IPS-18c (cell line): ENCODE measurements around the gene XPR1.
"Not testable (repeated sequence)": the region's sequence is repeated elsewhere in the genome, so short reads cannot be mapped to it uniquely, and the experiment has no call there.

Experiments
- H3K4me3 ChIP-seq: 2 replicates; pipeline ENCODE4 v1.7.0; 2013; ENCODE audit warnings: low read depth, mild to moderate bottlenecking, low read length, moderate library complexity; ENCODE audit not compliant: insufficient read depth
- H3K9me3 ChIP-seq: one replicate; pipeline ENCODE4 v1.6.1; 2013; ENCODE audit warnings: mild to moderate bottlenecking, low read length, moderate library complexity; ENCODE audit not compliant: control insufficient read depth, insufficient read depth

Gene XPR1

GRCh38 chr1:180781718-180782117 is 149.9 kb downstream of the XPR1 start:
- no peaks in the 10 kb centered on the region for H3K9me3 ChIP-seq

GRCh38 chr1:180785291-180785690 is 153.5 kb downstream of the XPR1 start:
- Histone ChIP-seq H3K4me3 (no peak overlapping the region), H3K9me3 (no peaks in the 10 kb centered on the region)

More at GRCh38 chr1:180781718-180782117, 149.9 kb downstream of the XPR1 start:
- H3K4me3 ChIP-seq: no peak overlapping the region

GRCh38 chr1:180785887-180786286 is 154.1 kb downstream of the XPR1 start:
- Histone ChIP-seq H3K4me3 (no peak overlapping the region), H3K9me3 (no peaks in the 10 kb centered on the region)

DNA sequence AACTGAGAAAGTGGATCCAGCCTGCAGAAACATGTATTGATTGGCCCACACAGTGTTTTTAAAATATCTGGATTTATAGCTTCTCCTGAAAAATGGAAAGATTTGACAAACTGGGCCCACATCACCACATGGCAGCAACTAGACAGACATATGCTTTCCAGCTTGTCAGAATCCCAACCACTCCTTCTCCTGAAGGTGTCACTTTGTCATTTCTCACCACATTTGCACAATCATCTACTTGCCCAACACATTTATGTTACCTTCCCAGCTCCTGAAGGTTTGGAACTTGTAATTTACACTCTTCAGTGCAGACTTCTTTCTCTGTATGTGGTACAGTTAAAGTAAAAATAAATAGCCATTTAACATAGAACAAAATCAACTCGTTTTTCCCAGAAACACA is 154.8 kb downstream of the XPR1 start:
- Histone ChIP-seq H3K4me3 (no peak overlapping the region), H3K9me3 (no peaks in the 10 kb centered on the region)

GRCh38 chr1:180787628-180788307 is 155.9 kb downstream of the XPR1 start:
- no peak overlapping the region for H3K4me3 ChIP-seq
- no peaks in the 10 kb centered on the region for H3K9me3 ChIP-seq

DNA sequence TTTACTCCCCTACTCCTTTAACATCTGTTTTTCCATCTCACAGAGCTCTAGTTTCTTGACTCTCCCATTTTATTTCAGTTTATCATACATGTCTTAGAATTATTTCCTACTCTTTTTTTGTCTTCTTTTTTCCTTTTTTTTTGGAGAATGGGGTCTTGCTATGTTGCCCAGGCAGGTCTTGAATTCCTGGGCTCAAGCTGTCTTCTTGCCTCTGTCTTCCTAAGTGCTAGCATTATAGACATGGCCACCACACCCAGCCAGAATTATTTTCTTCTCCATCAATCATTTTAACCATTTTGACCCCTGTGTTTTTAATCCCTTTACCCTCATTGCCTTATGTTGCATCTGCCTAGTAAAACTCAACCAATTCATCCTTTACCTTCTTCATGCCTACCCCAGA is 157.6 kb downstream of the XPR1 start:
- H3K4me3 ChIP-seq: no peak overlapping the region

GRCh38 chr1:180791152-180791551 is 159.3 kb downstream of the XPR1 start:
- H3K9me3 ChIP-seq, H3K4me3 ChIP-seq: not testable (repeated sequence)

More for the DNA sequence above, 157.6 kb downstream of the XPR1 start:
- H3K9me3 ChIP-seq: no peaks in the 10 kb centered on the region

- Histone ChIP-seq H3K9me3 (no peaks in the 10 kb centered on the region), H3K4me3 (no peak overlapping the region)
Measured at GRCh38 chr1:180791806-180792205, 160.0 kb downstream of the XPR1 start.

- no peak overlapping the region for H3K4me3 ChIP-seq
- no peaks in the 10 kb centered on the region for H3K9me3 ChIP-seq
Measured at GRCh38 chr1:180793451-180793850, 161.6 kb downstream of the XPR1 start.

DNA sequence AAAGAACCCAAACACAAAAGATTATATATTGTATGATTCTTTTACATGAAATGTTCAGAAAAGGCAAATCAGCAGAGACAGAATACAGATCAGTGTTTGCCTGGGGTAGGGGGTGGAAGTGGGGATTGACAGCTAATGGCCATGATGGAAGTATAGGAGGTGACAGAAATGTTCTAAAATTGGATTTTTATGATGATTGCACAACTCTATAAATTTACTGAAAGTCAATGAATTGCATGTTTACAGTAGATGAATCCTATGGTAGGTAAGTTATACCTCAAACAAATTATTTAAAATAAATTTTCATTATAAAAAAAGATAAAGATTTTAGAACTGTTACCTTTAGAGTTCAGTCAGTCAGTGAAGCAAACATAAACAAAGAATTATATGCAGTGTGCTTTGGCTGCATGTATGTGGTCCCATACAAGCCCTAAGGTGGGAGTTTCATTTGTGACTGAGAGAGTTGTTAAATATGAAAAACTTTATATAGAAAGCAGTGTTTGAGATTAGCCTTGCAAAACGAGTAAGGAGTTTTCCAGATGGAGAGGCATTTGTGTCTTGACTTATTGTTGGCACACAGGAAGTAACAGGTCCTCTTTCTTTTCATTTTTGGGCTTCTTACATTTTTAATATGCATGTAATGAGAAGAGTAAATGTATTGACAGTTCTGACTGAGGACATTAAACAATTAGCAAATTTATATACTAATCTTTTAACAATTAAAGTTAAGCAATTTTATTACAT is 165.2 kb downstream of the XPR1 start:
- Histone ChIP-seq H3K4me3 (no peak overlapping the region), H3K9me3 (no peaks in the 10 kb centered on the region)

GRCh38 chr1:180800945-180801344 is 169.1 kb downstream of the XPR1 start:
- Histone ChIP-seq H3K9me3 (no peaks in the 10 kb centered on the region), H3K4me3 (no peak overlapping the region)

- H3K4me3 ChIP-seq: no peak overlapping the region
- H3K9me3 ChIP-seq: no peaks in the 10 kb centered on the region
Measured at GRCh38 chr1:180802813-180803212, 171.0 kb downstream of the XPR1 start.

- Histone ChIP-seq H3K4me3 (no peak overlapping the region), H3K9me3 (no peaks in the 10 kb centered on the region)
Measured at GRCh38 chr1:180805316-180805715, 173.5 kb downstream of the XPR1 start.

- no peaks in the 10 kb centered on the region for H3K9me3 ChIP-seq
- H3K4me3 ChIP-seq: no peak overlapping the region
Measured at GRCh38 chr1:180811298-180811697, 179.5 kb downstream of the XPR1 start.

- Histone ChIP-seq H3K4me3 (no peak overlapping the region), H3K9me3 (no peaks in the 10 kb centered on the region)
Measured at GRCh38 chr1:180811886-180812285, 180.1 kb downstream of the XPR1 start.

- no peak overlapping the region for H3K4me3 ChIP-seq
- no peaks in the 10 kb centered on the region for H3K9me3 ChIP-seq
Measured at GRCh38 chr1:180814258-180814657, 182.4 kb downstream of the XPR1 start.

DNA sequence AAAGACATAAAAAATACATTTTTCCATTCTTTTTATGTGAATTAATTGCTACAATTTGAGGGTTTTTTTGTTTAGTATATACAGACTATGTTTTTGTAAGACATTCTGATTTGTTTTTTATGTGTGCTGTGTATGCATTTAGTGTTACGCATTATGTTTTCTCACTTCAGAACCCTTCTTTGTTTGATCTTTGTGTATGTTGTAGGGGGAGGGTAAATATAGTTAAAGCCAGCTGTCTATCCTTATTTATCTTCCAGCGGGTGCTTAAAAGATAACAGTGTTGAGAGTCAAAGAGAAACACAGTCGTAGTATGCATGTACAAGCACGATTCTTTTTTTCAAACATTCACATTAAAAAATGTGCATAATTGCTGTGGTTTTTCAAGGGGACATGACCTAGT is 183.4 kb downstream of the XPR1 start:
- Histone ChIP-seq H3K4me3 (no peak overlapping the region), H3K9me3 (no peaks in the 10 kb centered on the region)

- H3K4me3 ChIP-seq: no peak overlapping the region
- no peaks in the 10 kb centered on the region for H3K9me3 ChIP-seq
Measured at GRCh38 chr1:180816132-180816531, 184.3 kb downstream of the XPR1 start.
